Spleen (tissue), 7 donors: ENCODE data around the gene CD93.

Source experiments
- POLR2A ChIP-seq, 3 donors: fragments of 450-650 bp; IDR thresholded peaks; one replicate each; pipeline ENCODE4 v1.5.1; 2017; ENCODE audit warnings: antibody characterized with exemption in 3 of 3, mild to moderate bottlenecking in 1 of 3
- POLR2AphosphoS5 ChIP-seq, 3 donors: sonication (generic); formaldehyde crosslinking; IDR thresholded peaks; one replicate each; pipeline ENCODE4 v1.5.1; 2017; ENCODE audit warnings: antibody characterized with exemption in 3 of 3
- TF ChIP-seq, protein P1 (sequence below), 11 experiments: fragments of 200-600 bp in 7 of 11; fragments of 450-650 bp in 4 of 11; sonication (generic) in 4 of 11; IDR thresholded peaks in 8 of 11; conservative IDR thresholded peaks in 3 of 11; 1 replicate in 7 of 11; 2 replicates in 4 of 11; pipeline versions ENCODE4 v1.4.0 to v1.8.0; 2016 to 2021; ENCODE audit warnings: antibody characterized with exemption in 11 of 11, inconsistent platforms in 4 of 11, mild to moderate bottlenecking in 1 of 11
- donor health status: DM: no; HTN: no; CAD: no; lungs with moderate emphysema.
- donor health status: DM: no; HTN: no; CAD: no.
- donor health status: DM: no; HTN: no; CAD: no.

DNA sequence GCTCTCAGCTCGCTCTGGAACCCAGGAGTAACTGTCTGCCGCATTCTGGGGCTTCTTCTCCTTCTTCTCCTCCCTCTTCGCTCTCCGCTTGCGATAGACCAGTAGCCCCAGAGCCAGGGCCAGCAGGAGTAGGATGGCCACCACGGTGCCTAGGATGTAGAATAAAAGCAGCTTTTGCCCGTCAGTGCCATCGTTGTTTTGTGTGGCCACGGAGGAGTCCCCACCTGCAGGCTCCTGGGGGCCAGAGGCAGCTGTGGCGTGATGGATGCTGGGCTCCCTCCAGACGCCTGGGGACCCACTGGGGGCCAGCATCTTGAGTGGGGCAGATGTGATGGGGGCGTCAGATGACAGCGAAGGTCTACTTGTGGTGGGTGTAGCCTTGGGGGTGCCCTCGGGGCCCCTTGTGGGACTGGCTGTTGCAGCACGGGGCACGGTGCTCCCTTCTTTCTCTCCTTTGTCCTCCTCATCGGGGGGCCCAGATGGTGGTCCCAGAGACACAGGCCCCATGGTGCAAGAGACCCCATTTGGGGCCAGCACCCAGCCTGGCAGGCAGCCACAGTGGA is 1.8 kb downstream of the CD93 start:
- TF ChIP-seq POLR2A (IDR thresholded peaks at IDR 0.05) (no peak), POLR2AphosphoS5 (IDR thresholded peaks at IDR 0.05) (no peak)
- TF ChIP-seq, protein P1, sequence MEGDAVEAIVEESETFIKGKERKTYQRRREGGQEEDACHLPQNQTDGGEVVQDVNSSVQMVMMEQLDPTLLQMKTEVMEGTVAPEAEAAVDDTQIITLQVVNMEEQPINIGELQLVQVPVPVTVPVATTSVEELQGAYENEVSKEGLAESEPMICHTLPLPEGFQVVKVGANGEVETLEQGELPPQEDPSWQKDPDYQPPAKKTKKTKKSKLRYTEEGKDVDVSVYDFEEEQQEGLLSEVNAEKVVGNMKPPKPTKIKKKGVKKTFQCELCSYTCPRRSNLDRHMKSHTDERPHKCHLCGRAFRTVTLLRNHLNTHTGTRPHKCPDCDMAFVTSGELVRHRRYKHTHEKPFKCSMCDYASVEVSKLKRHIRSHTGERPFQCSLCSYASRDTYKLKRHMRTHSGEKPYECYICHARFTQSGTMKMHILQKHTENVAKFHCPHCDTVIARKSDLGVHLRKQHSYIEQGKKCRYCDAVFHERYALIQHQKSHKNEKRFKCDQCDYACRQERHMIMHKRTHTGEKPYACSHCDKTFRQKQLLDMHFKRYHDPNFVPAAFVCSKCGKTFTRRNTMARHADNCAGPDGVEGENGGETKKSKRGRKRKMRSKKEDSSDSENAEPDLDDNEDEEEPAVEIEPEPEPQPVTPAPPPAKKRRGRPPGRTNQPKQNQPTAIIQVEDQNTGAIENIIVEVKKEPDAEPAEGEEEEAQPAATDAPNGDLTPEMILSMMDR (IDR thresholded peaks at IDR 0.05 in 8 of 11, conservative IDR thresholded peaks at IDR 0.05 in 3 of 11) = no peak
